Duodenal mucosa (tissue), 2 donors: ENCODE measurements around the gene CNDP2.

Source experiments
- H3K27ac ChIP-seq: one replicate; pipeline ENCODE4 v1.7.0; 2013; ENCODE audit warnings: low read depth, low read length
- H3K27me3 ChIP-seq, 2 donors: one replicate each; pipeline ENCODE4 v1.7.0; 2013; ENCODE audit warnings: low read length in 2 of 2, control low read depth in 1 of 2; ENCODE audit not compliant: insufficient read depth in 2 of 2, control insufficient read depth in 1 of 2
- H3K36me3 ChIP-seq, 2 donors: one replicate each; pipeline ENCODE4 v1.7.0; 2013; ENCODE audit warnings: low read length in 2 of 2, control low read depth in 1 of 2; ENCODE audit not compliant: insufficient read depth in 2 of 2, control insufficient read depth in 1 of 2
- H3K4me1 ChIP-seq, 2 donors: one replicate each; pipeline ENCODE4 v1.7.0; 2013; ENCODE audit warnings: low read length in 2 of 2, control low read depth in 1 of 2; ENCODE audit not compliant: insufficient read depth in 2 of 2, control insufficient read depth in 1 of 2
- H3K4me3 ChIP-seq, 2 donors: one replicate each; pipeline ENCODE4 v1.7.0; 2013; ENCODE audit warnings: low read length in 2 of 2, low read depth in 1 of 2
- H3K9ac ChIP-seq, 2 donors: one replicate each; pipeline ENCODE4 v1.7.0; 2013; ENCODE audit warnings: low read length in 2 of 2, low read depth in 1 of 2
- H3K9me3 ChIP-seq, 2 donors: one replicate each; pipeline ENCODE4 v1.7.0; 2013; ENCODE audit warnings: low read length in 2 of 2, control low read depth in 1 of 2; ENCODE audit not compliant: control insufficient read depth in 1 of 2

The CNDP2 gene

GRCh38 chr18:74547860-74548259 is 51.7 kb downstream of the CNDP2 start:
- Histone ChIP-seq H3K27ac (no peak overlapping the region), H3K27me3 (no peaks in the 10 kb centered on the region)

GRCh38 chr18:74549591-74550104 is 53.5 kb downstream of the CNDP2 start:
- Histone ChIP-seq H3K36me3 (no peaks in the 10 kb centered on the region), H3K27me3 (no peaks in the 10 kb centered on the region), H3K27ac (no peak overlapping the region), H3K9ac (no peak overlapping the region), H3K9me3 (peaks cover 4 to 11% of the 10 kb centered on the region in 2 donors), H3K4me3 (no peak overlapping the region), H3K4me1 (peaks cover 15% of the 10 kb centered on the region in 2 donors)

More at GRCh38 chr18:74547860-74548259, 51.7 kb downstream of the CNDP2 start:
- peaks cover 4 to 11% of the 10 kb centered on the region in 2 donors for H3K9me3 ChIP-seq
- no peak overlapping the region for H3K4me3 ChIP-seq
- H3K4me1 ChIP-seq = peaks cover 17 to 18% of the 10 kb centered on the region in 2 donors
- H3K36me3 ChIP-seq = no peaks in the 10 kb centered on the region
- H3K9ac ChIP-seq = no peak overlapping the region

- H3K4me3 ChIP-seq = no peak overlapping the region
- no peak overlapping the region for H3K9ac ChIP-seq
- peaks cover 15 to 18% of the 10 kb centered on the region in 2 donors for H3K4me1 ChIP-seq
- H3K27ac ChIP-seq = no peak overlapping the region
- H3K36me3 ChIP-seq = no peaks in the 10 kb centered on the region
- no peaks in the 10 kb centered on the region for H3K27me3 ChIP-seq
- H3K9me3 ChIP-seq = peaks cover 4 to 11% of the 10 kb centered on the region in 2 donors
Measured at GRCh38 chr18:74550886-74551285, 54.7 kb downstream of the CNDP2 start.

- H3K27ac ChIP-seq = no peak overlapping the region
- no peaks in the 10 kb centered on the region for H3K36me3 ChIP-seq
- H3K4me3 ChIP-seq = no peak overlapping the region
- peaks cover 4 to 11% of the 10 kb centered on the region in 2 donors for H3K9me3 ChIP-seq
- H3K4me1 ChIP-seq = peaks cover 15 to 20% of the 10 kb centered on the region in 2 donors
- no peaks in the 10 kb centered on the region for H3K27me3 ChIP-seq
- no peak overlapping the region for H3K9ac ChIP-seq
Measured at GRCh38 chr18:74551452-74551851, 55.3 kb downstream of the CNDP2 start.

GRCh38 chr18:74551936-74552555 is 55.9 kb downstream of the CNDP2 start:
- no peak overlapping the region for H3K4me3 ChIP-seq
- H3K36me3 ChIP-seq = no peaks in the 10 kb centered on the region
- H3K4me1 ChIP-seq = peaks cover 16 to 19% of the 10 kb centered on the region in 2 donors
- no peaks in the 10 kb centered on the region for H3K27me3 ChIP-seq
- no peak overlapping the region for H3K9ac ChIP-seq
- H3K9me3 ChIP-seq = peaks cover 4 to 11% of the 10 kb centered on the region in 2 donors
- no peak overlapping the region for H3K27ac ChIP-seq

GRCh38 chr18:74556126-74556525 is 60.0 kb downstream of the CNDP2 start:
- no peaks in the 10 kb centered on the region for H3K27me3 ChIP-seq
- peak overlapping the region in 1 of 2 donors; percentile 30 for H3K4me3 ChIP-seq
- H3K4me1 ChIP-seq = peaks cover 21 to 25% of the 10 kb centered on the region in 2 donors
- H3K27ac ChIP-seq = no peak overlapping the region
- H3K9me3 ChIP-seq = no peaks in the 10 kb centered on the region
- no peaks in the 10 kb centered on the region for H3K36me3 ChIP-seq
- H3K9ac ChIP-seq = no peak overlapping the region

- H3K4me3 ChIP-seq = no peak overlapping the region
- no peaks in the 10 kb centered on the region for H3K27me3 ChIP-seq
- no peaks in the 10 kb centered on the region for H3K36me3 ChIP-seq
- H3K4me1 ChIP-seq = peaks cover 34 to 42% of the 10 kb centered on the region in 2 donors
- no peak overlapping the region for H3K9ac ChIP-seq
- no peaks in the 10 kb centered on the region for H3K9me3 ChIP-seq
- no peak overlapping the region for H3K27ac ChIP-seq
Measured at GRCh38 chr18:74558096-74558495, 61.9 kb downstream of the CNDP2 start.

- H3K4me3 ChIP-seq = peak overlapping the region; percentile 8 to 9
- H3K9ac ChIP-seq = no peak overlapping the region
- H3K27ac ChIP-seq = no peak overlapping the region
- H3K36me3 ChIP-seq = no peaks in the 10 kb centered on the region
- no peaks in the 10 kb centered on the region for H3K9me3 ChIP-seq
- peaks cover 44 to 47% of the 10 kb centered on the region in 2 donors for H3K4me1 ChIP-seq
- H3K27me3 ChIP-seq = no peaks in the 10 kb centered on the region
Measured at GRCh38 chr18:74562131-74562730, 66.1 kb downstream of the CNDP2 start.

GRCh38 chr18:74562775-74563174 is 66.6 kb downstream of the CNDP2 start:
- H3K4me3 ChIP-seq = no peak overlapping the region
- H3K27ac ChIP-seq = no peak overlapping the region
- H3K4me1 ChIP-seq = peaks cover 38 to 43% of the 10 kb centered on the region in 2 donors
- no peaks in the 10 kb centered on the region for H3K27me3 ChIP-seq
- H3K9me3 ChIP-seq = no peaks in the 10 kb centered on the region
- H3K9ac ChIP-seq = no peak overlapping the region
- H3K36me3 ChIP-seq = no peaks in the 10 kb centered on the region

- no peak overlapping the region for H3K9ac ChIP-seq
- peaks cover 0 to 5% of the 10 kb centered on the region in 2 donors for H3K27me3 ChIP-seq
- H3K4me3 ChIP-seq = no peak overlapping the region
- H3K4me1 ChIP-seq = peaks cover 33 to 43% of the 10 kb centered on the region in 2 donors
- H3K27ac ChIP-seq = no peak overlapping the region
- no peaks in the 10 kb centered on the region for H3K9me3 ChIP-seq
- H3K36me3 ChIP-seq = peaks cover 0 to 2% of the 10 kb centered on the region in 2 donors
Measured at GRCh38 chr18:74563999-74564398, 67.8 kb downstream of the CNDP2 start.
